ENCODE measurements around the gene PGM2. TPM values are rescaled to one million over a fixed set of nuclear protein-coding genes. Genes with fewer than 3 reads are reported as not detected.

PGM2 gene
- total and polyA plus RNA-seq, 10 of the 15 experiments (the other 5 are each of a cell fraction or from before 2014, with no cell fraction given) = 11.9 to 41.7 (median 37.1) TPM

- CTCF ChIA-PET = interaction anchor here (0.6 to 6.8 kb wide), 10 partner anchors 45 to 703 kb away, joined by 3 to 103 read pairs (median 3); no protein-coding TSS in a partner anchor
- Histone ChIP-seq H3K4me3 (no peak overlapping the region), H4K20me1 (ENCODE audit: control insufficient read depth, insufficient read depth) (no peaks in the 10 kb centered on the region), H3K27me3 (replicated peaks in 1 of 2; ENCODE audit: control insufficient read depth in 2 of 2, insufficient read depth in 2 of 2, low read length in 1 of 2) (no peaks in the 10 kb centered on the region; a peak in 1 of 4 replicates), H3K27ac (ENCODE audit: control insufficient read depth, insufficient read depth) (no peak overlapping the region), H3K36me3 (ENCODE audit: control insufficient read depth in 2 of 2, insufficient read depth in 2 of 2, low read length in 1 of 2) (no peaks in the 10 kb centered on the region), H2AFZ (ENCODE audit: control insufficient read depth, low read depth, low read length) (no peak overlapping the region), H3K9me3 (replicated peaks; ENCODE audit: control insufficient read depth, insufficient read depth, low read length) (no peaks in the 10 kb centered on the region), H3K4me1 (ENCODE audit: control insufficient read depth, insufficient read depth, low read length) (no peaks in the 10 kb centered on the region), H3K79me2 (ENCODE audit: control insufficient read depth, insufficient read depth, low read length) (no peaks in the 10 kb centered on the region), H3K9ac (ENCODE audit: control insufficient read depth, insufficient read depth, low read length) (no peak overlapping the region), H3K4me2 (ENCODE audit: control insufficient read depth, insufficient read depth) (no peak overlapping the region)
- in situ Hi-C loops (cut with MboI) (loop anchor here (5.0 kb wide), 2 partner anchors 198 to 232 kb away; no protein-coding TSS in a partner anchor), intact Hi-C loops (cut with micrococcal nuclease; ENCODE audit: unreplicated experiment) (loop anchor here (10.0 kb wide), 1 partner anchor 365 kb away; no protein-coding TSS in a partner anchor)
- no peak for TF ChIP-seq SRF (IDR thresholded peaks at IDR 0.05; ENCODE audit: low read depth in 2 of 2, low read length in 2 of 2)
- TF ChIP-seq, protein P1, sequence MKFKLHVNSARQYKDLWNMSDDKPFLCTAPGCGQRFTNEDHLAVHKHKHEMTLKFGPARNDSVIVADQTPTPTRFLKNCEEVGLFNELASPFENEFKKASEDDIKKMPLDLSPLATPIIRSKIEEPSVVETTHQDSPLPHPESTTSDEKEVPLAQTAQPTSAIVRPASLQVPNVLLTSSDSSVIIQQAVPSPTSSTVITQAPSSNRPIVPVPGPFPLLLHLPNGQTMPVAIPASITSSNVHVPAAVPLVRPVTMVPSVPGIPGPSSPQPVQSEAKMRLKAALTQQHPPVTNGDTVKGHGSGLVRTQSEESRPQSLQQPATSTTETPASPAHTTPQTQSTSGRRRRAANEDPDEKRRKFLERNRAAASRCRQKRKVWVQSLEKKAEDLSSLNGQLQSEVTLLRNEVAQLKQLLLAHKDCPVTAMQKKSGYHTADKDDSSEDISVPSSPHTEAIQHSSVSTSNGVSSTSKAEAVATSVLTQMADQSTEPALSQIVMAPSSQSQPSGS (IDR thresholded peaks at IDR 0.05; ENCODE audit: low read length) = 0 out of 2 replicates have a peak, but pooled peaks have one; percentile 27
- ATAC-seq (peak; percentile 47; the same call in 1 of the 3 replicates), DNase-seq (ENCODE audit: low read depth, low spot score) (no peak), FAIRE-seq (peak; percentile 38)
- WGBS (ENCODE audit: insufficient coverage, insufficient replicate concordance, low lambda C conversion rate, missing lambda C conversion rate) = 2% methylated on average over 4 of the region's 4 CpGs
- POLR2A ChIA-PET = interaction anchor here (1.2 kb wide), 1 partner anchor 33 kb away, joined by 4 read pairs; no protein-coding TSS in a partner anchor
- SMC1A ChIA-PET (ENCODE audit: uncharacterized antibody, unreplicated experiment) = interaction anchor here (0.6 to 3.9 kb wide), 7 partner anchors 9 to 472 kb away, joined by 3 to 43 read pairs (median 4); no protein-coding TSS in a partner anchor
- RAD21 ChIA-PET (ENCODE audit: unreplicated experiment) = interaction anchor here (0.6 to 5.8 kb wide), 4 partner anchors 26 to 235 kb away, joined by 3 to 57 read pairs (median 6); partner anchors contain the start of genes PGM2 and RELL1
- no TSS peak for BruUV-seq (replicated peaks)
These were observed 26.4 kb upstream of the PGM2 start for GRCh38 chr4:37799941-37800554.
